DOHH2 (cell line): ENCODE measurements around the gene NECTIN3.

Source experiments
- EZH2phosphoT487 ChIP-seq: fragments of 200-600 bp; sonication (generic); IDR thresholded peaks from 2 replicates; pipeline ENCODE4 v1.6.1; 2017; ENCODE audit warnings: borderline replicate concordance, mild to moderate bottlenecking, antibody characterized with exemption, low read length, moderate library complexity, mixed read lengths
- TF ChIP-seq, protein P1 (sequence below): fragments of 200-600 bp; sonication (generic); IDR thresholded peaks from one replicate; pipeline ENCODE4 v1.5.1; 2014; ENCODE audit warnings: antibody characterized with exemption, mild to moderate bottlenecking, low read depth, low read length; ENCODE audit not compliant: poor library complexity, severe bottlenecking

DNA sequence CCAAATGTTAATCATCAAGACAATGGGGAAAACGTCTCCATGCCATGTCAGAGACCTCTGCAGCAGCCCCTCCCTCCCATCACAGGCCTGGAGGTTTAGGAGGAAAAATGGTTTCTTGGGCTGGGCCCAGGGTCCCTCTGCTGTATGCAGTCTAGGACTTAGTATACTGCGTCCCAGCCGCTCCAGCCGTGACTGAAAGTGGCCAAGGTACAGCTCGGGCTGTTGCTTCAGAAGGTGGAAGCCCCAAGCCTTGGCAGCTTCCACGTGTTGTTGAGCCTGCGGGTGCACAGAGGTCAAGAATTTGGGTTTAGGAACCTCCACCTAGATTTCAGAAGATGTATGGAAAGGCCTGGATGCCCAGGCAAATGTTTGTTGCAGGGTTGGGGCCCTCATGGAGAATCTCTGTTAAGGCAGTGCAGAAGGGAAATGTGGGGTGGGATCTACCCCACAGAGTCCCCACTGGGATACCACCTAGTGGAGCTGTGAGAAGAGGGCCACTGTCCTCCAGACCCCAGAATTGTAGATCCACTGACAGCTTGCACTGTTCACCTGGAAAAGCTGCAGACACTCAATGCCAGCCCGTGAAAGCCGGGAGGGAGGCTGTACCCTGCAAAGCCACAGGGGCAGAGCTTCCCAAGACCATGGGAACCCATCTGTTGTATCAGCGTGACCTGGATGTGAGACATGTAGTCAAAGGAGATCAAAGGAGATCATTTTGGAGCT, 25.0 kb downstream of the NECTIN3 start:
- TF ChIP-seq, protein P1, sequence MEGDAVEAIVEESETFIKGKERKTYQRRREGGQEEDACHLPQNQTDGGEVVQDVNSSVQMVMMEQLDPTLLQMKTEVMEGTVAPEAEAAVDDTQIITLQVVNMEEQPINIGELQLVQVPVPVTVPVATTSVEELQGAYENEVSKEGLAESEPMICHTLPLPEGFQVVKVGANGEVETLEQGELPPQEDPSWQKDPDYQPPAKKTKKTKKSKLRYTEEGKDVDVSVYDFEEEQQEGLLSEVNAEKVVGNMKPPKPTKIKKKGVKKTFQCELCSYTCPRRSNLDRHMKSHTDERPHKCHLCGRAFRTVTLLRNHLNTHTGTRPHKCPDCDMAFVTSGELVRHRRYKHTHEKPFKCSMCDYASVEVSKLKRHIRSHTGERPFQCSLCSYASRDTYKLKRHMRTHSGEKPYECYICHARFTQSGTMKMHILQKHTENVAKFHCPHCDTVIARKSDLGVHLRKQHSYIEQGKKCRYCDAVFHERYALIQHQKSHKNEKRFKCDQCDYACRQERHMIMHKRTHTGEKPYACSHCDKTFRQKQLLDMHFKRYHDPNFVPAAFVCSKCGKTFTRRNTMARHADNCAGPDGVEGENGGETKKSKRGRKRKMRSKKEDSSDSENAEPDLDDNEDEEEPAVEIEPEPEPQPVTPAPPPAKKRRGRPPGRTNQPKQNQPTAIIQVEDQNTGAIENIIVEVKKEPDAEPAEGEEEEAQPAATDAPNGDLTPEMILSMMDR = no peak
- TF ChIP-seq EZH2phosphoT487 = no peak
